ENCODE data around the gene TICAM1.
A peak's percentile ranks its signal among the peaks of the same experiment; 100 is the strongest.
"Not testable (repeated sequence)": the region's sequence is repeated elsewhere in the genome, so short reads cannot be mapped to it uniquely, and the experiment has no call there.

TICAM1 gene

DNA sequence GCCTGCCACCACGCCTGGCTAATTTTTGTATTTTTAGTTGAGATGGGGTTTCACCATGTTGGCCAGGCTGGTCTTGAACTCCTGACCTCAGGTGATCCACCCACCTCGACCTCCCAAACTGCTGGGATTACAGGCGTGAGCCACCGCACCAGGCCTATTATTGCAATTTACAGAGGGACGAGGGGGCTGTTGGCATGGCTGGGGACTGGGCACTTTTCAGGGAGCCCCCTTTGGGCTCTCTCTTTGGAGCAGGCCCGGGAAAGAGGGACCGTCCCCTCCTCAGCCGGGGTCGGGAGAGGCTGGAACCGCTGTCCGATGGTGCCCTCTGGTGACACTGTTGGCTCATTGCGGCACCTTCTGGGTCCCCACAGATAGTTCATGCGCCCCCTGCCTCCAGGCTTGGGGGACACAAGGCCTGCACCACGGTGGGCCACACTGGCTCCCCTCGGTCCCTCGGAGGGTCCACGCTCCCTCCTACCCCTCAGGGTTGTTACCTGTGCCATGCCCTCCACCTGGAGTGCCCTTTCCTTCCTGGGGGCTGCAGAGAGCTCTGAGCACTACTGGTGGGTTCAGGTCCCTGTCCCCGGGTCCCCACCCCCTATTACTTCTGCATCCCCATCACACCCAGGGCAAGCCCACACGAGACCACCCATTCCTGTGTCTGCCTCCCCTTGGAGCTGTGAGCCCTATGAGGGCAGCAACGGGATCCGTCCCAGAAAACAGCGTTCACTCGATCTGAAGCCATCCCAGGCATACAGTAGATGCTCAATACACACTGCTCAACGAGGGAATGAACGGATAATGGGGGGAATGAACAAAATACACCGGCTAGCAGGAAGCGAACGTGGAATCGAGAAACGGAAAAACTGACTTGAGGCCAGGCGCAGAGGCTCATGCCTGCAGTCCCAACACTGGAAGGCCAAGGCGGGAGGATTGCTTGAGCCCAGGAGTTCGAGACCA, 27.5 kb downstream of the TICAM1 start:
- peak; percentile 15 for DNase-seq

DNA sequence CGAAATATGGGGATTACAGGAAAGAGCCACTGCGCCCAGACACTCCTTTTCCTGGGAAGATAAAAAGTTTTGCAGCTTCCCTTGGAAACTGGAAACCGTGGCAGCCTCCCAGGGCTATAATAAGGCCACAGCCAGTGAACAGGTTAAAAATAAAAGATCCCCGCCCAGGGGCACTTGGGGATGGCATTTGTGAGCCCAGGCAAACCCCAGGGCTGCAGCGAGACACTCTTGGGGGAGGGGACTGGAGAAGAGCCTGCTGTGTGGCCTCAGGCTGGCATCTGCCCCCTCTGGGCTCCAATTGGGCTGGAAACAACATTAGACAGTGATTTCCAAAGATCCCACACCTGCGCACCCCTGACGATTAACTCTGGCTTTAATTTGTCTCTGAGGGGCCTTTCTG, 28.8 kb downstream of the TICAM1 start:
- no peak for DNase-seq

DNA sequence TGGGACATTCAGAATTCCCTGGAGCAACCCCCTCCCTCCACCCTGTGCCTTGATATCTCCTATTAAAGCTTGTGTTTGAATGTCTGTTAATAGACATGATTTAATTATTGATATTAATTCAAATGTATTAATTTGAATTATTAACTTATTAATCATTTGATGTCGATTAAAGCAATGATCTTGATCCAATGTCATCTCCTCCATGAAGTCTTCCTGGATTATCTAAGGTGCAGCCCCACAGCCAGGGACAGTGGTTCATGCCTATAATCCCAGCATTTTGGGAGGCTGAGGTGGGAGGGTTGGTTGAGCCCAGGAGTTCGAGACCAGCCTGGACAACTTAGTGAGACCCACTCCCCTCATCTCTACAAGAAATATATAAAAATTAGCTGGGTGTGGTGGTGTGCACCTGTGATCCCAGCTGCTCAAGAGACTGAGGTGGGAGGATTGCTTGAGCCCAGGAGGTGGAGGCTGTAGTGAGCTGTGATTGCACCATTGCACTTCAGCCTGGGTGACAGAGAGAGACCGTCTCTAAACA, 30.4 kb downstream of the TICAM1 start:
- DNase-seq = no peak

DNA sequence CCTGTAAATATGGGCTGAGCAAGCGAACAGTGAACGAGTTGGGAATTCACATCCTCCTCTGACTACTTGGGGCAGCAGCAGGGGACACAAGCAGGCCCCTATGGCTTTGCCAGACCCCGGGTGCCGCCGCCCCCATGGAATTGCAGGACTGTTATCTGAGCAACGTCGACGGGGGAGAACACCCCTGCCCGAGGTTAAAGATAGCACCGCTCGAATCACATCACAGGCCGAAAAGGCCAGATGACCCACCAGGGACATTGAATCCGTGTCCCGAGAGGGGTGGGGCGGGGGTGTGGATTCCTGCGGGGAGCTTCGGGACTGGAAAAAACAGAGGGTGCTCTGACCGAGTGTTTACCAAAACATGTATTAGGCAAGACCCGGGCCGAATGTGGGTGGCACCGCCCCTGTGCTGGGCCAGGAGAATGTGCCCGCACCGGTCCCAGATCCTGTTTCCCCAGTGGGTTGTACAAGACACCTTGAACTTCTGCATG, 30.9 kb downstream of the TICAM1 start:
- DNase-seq = no peak

DNA sequence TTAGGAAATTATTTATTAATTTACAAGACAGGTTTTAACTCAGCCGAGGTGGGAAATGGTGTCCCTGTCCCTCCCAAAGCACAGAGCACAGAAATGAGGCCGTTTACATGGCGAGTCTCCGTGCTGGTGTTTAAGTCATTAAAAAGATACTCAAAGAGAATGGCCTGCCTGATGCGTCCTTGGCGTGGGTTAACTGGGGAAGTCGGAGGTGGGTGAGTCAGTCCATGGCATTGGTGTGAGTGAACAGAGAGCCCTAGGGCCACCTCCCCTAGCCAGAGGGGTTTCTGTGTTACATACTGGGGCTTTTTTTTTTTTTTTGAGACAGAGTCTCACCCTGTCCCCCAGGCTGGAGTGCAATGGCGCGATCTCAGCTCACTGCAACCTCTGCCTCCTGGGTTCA, 36.1 kb downstream of the TICAM1 start:
- DNase-seq = no peak

DNA sequence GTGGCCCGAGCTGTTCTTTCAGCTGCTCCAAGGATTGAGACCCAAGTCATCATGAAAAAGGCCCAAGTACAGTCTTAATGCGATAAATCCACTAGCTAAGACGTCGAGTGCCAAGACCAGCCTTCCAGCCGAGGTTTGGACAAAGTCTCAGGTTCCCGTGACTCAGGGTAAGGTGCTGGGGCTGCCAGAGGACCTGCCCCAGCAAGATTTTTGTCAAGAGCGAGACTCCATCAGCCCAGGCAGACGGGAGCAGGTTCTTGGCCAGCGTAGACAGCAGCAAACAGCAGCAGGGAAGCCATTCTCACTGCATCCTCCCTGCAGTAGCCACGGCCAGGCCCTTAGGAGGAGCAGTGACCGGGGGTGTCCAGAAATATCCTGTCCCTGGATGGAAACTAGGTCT, 36.5 kb downstream of the TICAM1 start:
- DNase-seq = no peak

DNA sequence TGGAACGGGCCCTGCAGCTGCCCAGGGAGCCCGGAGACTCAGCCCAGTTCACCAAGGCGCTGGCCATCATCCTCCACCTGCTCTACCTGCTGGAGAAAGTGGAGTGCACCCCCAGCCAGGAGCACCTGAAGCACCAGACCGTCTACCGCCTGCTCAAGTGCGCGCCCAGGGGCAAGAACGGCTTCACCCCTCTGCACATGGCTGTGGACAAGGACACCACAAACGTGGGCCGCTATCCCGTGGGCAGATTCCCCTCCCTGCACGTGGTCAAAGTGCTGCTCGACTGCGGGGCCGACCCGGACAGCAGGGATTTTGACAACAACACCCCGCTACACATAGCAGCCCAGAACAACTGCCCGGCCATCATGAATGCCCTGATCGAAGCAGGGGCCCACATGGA, 38.2 kb downstream of the TICAM1 start:
- DNase-seq = not testable (repeated sequence)

DNA sequence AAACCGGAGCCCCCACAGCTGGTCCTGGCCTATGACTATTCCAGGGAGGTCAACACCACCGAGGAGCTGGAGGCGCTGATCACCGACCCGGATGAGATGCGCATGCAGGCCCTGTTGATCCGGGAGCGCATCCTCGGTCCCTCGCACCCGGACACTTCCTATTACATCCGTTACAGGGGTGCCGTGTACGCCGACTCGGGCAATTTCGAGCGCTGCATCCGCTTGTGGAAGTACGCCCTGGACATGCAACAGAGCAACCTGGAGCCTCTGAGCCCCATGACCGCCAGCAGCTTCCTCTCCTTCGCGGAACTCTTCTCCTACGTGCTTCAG, 38.7 kb downstream of the TICAM1 start:
- DNase-seq = not testable (repeated sequence)

DNA sequence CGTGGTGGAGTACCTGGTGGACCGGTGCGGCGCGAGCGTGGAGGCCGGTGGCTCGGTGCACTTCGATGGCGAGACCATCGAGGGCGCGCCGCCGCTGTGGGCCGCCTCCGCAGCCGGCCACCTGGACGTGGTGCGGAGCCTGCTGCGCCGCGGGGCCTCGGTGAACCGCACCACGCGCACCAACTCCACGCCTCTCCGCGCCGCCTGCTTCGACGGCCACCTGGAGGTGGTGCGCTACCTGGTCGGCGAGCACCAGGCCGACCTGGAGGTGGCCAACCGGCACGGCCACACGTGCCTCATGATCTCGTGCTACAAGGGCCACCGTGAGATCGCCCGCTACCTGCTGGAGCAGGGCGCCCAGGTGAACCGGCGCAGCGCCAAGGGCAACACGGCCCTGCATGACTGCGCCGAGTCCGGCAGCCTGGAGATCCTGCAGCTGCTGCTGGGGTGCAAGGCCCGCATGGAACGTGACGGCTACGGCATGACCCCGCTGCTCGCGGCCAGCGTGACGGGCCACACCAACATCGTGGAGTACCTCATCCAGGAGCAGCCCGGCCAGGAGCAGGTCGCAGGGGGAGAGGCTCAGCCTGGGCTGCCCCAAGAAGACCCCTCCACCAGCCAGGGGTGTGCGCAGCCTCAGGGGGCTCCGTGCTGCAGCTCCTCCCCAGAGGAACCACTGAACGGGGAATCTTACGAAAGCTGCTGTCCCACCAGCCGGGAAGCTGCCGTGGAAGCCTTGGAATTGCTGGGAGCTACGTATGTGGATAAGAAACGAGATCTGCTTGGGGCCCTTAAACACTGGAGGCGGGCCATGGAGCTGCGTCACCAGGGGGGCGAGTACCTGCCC, 39.3 kb downstream of the TICAM1 start:
- DNase-seq = not testable (repeated sequence)

DNA sequence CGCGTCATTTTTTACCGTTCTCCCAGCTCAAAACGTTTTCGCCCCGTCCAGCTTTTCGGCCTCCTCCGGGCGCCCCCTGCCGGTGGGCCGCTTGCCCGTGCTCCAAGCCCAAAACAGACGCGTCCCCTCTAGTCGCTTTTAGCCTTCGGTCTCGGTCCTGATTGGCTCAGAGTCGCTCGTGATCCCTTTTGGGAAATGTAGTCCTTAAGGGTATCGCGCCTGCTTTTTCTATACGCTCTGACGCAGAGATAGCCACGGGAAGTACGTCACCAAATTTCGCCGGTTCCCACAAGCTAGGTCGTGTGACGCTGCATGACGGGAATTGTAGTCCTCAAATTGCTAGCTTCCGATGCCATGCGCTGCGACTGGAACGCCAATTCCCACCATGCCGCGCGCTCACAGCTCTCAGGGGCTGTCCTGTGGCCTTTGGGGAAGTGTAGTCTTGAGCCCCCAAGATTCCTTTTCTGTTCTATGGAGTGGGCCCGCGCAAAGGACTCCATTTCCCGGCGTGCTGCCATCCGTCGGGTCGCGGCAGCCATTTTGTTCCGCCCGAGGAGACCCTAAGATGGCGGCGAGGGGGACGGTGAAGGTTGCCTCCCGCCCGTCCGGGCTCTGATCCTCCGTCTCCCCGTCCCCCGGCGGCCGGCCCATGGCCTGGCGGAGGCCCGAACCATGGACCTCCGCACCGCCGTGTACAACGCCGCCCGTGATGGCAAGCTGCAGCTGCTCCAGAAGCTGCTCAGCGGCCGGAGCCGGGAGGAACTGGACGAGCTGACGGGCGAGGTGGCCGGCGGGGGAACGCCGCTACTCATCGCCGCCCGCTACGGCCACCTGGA, 40.1 kb downstream of the TICAM1 start, which contains the start of gene FEM1A:
Gene FEM1A, plus strand, starts transcription at position 552 of the 836 bp plus-strand sequence. Its CDS starts 121 bp downstream, at position 673.
- DNase-seq = peak; percentile 92

DNA sequence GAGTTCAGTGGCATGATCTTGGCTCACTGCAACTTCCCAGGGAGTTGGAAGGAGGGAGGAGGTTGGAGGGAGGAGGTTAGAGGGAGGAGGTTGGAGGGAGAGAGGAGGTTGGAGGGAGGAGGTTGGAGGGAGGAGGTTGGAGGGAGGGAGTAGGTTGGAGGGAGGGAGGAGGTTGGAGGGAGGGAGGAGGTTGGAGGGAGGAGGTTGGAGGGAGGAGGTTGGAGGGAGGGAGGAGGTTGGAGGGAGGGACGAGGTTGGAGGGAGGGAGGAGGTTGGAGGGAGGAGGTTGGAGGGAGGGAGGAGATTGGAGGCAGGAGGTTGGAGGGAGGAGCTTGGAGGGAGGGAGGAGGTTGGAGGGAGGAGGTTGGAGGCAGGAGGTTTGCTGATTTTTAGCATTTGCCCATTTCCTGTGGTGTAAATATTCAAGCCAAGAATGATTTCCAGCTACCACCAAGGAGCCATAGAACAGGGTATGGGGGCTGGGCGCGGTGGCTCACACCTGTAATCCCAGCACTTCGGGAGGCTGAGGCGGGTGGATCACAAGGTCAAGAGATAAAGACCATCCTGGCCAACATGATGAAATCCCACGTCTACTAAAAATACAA, 45.0 kb downstream of the TICAM1 start:
- not testable (repeated sequence) for DNase-seq

DNA sequence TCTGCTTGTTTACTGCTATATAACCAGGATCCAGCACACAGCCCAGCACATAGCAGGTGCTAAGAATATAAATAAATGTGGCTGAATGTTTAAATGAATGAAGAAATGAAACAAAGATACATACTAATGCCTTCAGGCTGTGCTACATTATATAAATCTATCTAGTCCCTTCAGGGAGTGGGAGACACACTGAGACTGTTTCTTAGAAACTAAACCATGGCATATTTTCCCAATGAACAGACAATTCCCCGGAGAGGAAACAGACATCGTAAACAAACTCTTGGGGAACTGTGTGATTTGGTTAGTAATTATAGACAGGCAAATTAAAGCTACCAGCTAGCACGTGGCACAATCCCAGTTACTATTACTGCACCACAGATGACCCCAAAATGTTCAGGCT, 49.7 kb downstream of the TICAM1 start:
- DNase-seq = no peak

DNA sequence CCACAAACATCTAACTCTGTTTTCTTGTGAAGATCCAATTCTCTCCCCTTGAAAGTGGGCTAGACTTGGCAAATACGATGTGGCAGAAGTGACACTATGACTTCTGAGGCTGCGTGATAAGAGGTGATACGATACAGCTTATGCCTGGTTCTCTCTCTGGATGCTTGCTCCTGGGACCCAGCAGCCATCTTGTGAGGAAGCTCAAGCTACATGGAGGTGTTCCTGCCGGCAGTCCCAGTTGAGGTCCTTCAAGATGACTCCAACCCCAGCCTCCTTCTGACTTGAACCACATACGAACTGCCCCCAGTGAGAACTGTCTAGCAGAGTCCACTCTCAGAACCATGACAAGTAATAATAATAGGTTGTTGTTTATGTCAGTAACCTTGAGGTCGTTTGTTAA, 50.7 kb downstream of the TICAM1 start:
- no peak for DNase-seq

DNA sequence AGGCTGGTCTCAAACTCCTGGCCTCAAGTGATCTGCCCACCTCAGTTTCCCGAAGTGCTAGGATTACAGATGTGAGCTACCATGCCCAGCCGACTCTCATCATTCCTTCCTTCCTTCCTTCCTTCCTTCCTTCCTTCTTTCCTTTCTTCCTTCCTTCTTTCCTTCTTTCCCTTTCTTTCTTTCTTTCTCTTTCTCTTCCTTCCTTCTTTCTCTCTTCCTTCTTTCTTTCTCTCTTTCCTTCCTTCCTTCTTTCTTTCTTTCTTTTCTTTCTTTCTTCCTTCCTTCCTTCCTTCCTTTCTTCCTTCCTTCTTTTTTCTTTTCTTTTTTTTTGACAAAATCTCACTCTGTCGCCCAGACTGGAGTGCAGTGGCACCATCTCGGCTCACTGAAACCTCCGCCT, 53.4 kb downstream of the TICAM1 start:
- DNase-seq = not testable (repeated sequence)

DNA sequence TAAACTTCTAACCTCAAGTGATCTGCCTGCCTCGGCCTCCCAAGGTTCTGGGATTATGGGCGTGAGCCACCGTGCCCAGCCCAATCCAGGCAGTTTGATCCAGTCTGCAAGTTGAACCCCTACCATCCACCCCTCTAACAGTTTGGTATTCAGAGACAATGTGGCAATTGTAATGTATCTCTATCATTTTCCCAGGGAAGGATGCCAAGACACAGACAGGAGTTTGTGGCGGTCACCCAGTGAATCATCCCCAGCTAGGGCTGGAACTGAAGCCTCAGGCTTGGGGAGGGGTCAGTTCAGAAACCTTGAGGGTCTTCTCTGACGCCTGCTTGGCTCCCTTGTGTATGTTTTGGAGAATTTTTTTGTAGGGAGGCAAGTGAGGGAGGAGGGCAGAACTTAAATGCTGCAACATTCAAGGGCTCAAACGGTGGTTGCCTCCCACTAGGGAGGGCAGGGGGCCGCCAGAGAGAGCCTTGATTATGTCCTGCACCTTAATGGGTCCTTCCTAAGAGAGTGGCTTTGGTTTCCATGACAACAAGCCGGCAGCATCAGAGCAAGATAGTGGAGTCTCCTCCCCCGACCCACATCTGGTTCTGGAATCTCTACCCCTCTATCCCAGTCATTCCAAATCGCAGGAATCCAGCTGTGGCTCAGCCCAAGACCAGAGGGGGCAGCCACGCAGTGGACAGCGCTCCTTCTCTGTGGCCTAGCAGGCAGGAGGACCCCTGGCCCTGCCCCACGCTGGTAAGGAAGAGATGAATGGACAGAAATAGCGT, 54.9 kb downstream of the TICAM1 start:
- no peak for DNase-seq

DNA sequence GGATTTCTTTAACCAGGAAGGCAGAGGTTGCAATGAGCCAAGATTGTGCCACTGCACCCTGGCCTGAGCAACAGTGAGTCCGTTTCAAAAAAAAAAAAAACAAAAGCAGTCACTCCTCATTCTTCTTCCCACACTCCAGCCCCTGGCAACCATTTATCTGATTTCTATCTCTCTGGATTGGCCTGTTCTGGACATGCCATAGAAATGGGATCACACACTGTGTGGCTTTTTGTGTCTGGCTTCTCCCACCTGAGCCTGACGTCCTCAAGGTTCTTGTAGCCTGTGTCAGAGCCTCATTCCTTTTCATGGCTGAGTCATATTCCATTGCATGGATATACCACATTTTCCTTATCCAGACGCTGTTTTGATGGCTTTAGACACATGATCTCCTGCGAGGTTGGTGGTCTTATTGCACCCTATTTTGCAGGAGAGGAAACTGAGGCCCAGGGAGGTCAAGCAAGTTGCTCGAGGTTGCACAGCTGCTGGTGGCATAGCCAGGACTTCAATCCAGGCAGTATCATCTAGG, 55.8 kb downstream of the TICAM1 start:
- no peak for DNase-seq

DNA sequence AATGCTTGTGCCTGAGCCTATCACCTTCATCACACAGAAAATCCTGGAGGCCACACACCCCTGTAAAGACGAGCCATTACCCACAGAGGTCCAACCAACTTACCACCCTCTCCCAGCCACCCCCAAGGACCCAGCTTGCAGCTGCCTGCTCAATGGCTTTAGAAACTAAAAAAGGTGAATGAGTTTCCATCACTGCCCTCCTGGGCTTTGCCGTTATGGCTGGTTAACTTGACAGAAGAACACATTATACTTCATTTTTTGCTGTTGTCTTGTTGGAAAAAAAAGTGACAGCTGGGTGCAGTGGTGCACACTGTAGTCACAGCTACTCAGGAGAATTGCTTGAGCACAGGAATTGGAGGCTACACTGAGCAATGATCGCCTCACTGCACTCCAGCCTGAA, 57.4 kb downstream of the TICAM1 start:
- no peak for DNase-seq

DNA sequence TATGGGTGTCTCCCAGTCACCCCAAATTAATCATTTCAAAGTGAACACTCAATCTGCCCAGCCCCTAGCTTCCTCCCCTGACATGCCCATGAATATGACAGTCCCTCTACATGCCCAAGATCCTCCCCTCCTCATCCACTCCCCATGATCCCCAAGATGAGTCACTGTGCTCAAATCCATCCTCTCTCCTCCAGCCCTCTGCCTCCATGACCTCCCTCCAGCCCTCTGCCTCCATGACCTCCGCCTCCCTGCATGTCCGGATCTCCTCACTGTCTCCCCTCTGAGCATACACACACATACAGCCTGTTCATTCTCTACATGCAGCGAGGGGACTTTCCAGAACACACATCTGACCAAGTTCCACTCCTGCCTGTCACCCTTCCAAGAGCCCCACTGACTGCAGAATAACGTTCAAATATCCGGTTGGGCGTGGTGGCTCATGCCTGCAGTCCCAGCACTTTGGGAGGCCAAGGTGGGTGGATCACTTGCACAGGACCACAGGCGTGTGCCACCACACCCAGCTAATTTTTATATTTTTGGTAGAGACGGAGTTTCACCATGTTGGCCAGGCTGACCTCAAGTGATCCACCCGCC, 58.4 kb downstream of the TICAM1 start:
- DNase-seq = no peak

DNA sequence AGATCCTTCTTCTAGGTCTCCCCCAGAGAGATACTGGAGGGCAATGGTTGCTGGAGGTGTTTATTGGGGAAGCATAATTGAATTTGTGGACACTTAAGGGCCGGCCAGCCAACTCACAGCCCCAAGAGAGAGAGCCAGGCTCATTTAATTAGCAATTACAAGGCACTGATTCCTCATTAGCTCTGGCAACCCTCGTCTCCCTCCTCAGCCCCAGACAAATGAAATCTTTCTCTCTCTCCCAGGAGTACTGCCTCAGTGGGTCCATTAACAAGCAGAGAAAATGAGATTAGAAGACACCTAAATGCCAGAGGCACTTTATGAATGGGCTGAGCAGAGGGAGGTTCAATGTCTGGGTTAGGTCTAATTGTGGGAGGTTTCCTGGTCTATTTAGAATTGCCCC, 58.9 kb downstream of the TICAM1 start:
- DNase-seq = no peak
